ENCODE data around the gene BPTF. TPM values are rescaled to one million over a fixed set of nuclear protein-coding genes. Genes with fewer than 3 reads are reported as not detected.
"Not testable (repeated sequence)": the region's sequence is repeated elsewhere in the genome, so short reads cannot be mapped to it uniquely, and the experiment has no call there.

Gene BPTF
- total RNA-seq, 8 experiments from 2014 or later, result 19.6 to 105 (median 76.4) TPM

DNA sequence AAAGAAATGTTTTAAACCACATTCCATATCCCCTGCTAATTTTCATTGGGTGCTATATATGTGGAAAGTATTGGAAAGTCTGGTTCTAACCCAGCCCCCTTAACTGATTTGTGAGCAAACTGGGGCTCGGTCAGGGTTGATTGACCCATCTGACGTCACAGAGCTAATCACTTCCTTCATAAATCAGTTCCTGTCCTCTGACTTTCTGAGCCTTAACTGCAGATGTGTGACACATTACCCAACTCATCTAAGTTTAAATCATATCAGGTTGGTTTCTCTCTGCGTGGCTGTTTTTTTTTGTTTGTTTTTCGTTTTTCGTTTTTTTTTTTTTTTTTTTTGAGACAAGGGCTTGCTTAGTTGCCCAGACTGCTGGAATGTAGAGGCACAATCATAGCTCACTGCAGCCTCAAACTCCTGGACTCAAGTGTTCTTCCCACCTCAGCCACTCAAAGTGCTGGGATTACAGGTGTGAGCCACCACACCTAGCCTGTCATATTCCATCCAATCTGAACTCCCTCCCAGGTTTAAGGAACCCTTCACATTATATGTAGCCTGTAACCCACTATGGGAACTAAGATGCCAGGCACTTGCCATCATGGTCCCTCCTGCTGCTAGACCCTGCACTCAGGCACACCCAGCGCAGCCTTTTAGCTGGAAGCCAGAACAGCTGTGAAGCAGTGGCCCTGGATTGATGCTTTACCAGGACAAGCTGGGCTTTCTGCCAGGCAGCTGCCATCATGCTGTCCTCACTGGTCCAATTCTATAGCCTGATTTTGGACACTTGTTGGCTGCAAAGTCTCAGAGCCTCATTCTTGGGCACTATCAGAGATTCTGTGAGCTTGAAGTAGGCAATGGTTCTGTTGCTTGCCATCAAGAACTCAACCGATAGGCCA, 6.9 kb upstream of the BPTF start:
- no peak overlapping the region for H3K4me3 ChIP-seq
- in situ Hi-C loops (cut with MboI; ENCODE audit: low pct_unique_long_range_greater_than_20kb in 2 of 9, low sequenced_read_pairs in 9 of 9, unreplicated experiment in 9 of 9), result no loop called here
- H3K4me1 ChIP-seq (replicated peaks in 1 of 2), result no peaks in the 10 kb centered on the region
- WGBS, 10 experiments, result 15 to 93% (median 65%) methylated on average over 3 to 7 of the region's 7 CpGs; no CpG with 5 or more reads in 1 of the 10 experiments
- no peak for ATAC-seq (replicated peaks in 6 of 8)
- H3K27ac ChIP-seq, result no peak overlapping the region

DNA sequence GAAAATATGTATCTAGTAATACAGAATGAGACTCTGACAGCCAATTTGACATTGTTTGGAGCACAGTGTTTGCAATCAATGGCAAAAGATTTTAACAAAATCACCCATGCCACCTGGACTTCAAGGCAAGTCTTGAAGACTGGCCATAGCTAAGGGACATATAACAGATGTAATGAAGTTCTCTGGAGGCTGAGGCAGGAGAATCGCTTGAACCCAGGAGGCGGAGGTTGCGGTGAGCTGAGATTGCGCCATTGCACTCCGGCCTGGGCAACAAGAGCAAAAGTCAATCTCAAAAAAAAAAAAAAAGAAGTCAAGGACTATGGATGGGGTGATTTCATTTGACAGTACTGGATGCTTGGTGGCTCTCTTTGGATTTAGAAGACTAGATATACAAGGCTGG, 5.6 kb upstream of the BPTF start:
- Histone ChIP-seq H3K4me3 (no peak overlapping the region), H3K27ac (no peak overlapping the region), H3K4me1 (replicated peaks in 1 of 2) (no peaks in the 10 kb centered on the region)
- 50 to 100% (median 95%) methylated on average over 2 to 5 of the region's 5 CpGs; no CpG with 5 or more reads in 3 of the 10 experiments for WGBS, 10 experiments
- ATAC-seq (replicated peaks in 6 of 8), result no peak
- in situ Hi-C loops (cut with MboI; ENCODE audit: low pct_unique_long_range_greater_than_20kb in 2 of 9, low sequenced_read_pairs in 9 of 9, unreplicated experiment in 9 of 9), result no loop called here

DNA sequence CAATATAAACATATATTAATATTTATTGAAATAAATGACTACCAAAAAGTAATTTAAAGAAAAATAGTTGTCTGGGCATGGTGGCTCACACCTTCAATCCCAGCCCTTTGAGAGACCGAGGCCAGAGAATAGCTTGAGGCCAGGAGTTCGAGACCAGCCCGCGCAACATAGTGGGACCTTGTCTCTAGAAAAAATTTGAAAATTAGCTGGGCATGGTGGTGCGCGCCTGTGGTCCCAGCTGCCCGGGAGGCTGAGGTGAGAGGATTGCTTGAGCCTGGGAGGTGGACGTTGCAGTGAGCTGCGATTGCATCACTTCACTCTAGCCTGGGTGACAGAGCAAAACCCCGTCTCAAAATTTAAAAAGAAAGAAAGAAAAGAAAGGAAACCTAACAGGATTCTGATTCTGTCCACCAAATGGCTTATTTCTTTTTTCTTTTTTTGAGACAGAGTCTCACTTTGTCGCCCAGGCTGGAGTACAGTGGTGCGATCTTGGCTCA, 3.4 kb upstream of the BPTF start:
- 60 to 100% (median 90%) methylated on average over 1 to 10 of the region's 12 CpGs; no CpG with 5 or more reads in 1 of the 10 experiments for WGBS, 10 experiments
- Histone ChIP-seq H3K4me3 (no peak overlapping the region), H3K27ac (no peak overlapping the region), H3K4me1 (replicated peaks in 1 of 2) (no peaks in the 10 kb centered on the region)
- ATAC-seq (replicated peaks in 6 of 8), result no peak
- in situ Hi-C loops (cut with MboI; ENCODE audit: low pct_unique_long_range_greater_than_20kb in 2 of 9, low sequenced_read_pairs in 9 of 9, unreplicated experiment in 9 of 9), result no loop called here

DNA sequence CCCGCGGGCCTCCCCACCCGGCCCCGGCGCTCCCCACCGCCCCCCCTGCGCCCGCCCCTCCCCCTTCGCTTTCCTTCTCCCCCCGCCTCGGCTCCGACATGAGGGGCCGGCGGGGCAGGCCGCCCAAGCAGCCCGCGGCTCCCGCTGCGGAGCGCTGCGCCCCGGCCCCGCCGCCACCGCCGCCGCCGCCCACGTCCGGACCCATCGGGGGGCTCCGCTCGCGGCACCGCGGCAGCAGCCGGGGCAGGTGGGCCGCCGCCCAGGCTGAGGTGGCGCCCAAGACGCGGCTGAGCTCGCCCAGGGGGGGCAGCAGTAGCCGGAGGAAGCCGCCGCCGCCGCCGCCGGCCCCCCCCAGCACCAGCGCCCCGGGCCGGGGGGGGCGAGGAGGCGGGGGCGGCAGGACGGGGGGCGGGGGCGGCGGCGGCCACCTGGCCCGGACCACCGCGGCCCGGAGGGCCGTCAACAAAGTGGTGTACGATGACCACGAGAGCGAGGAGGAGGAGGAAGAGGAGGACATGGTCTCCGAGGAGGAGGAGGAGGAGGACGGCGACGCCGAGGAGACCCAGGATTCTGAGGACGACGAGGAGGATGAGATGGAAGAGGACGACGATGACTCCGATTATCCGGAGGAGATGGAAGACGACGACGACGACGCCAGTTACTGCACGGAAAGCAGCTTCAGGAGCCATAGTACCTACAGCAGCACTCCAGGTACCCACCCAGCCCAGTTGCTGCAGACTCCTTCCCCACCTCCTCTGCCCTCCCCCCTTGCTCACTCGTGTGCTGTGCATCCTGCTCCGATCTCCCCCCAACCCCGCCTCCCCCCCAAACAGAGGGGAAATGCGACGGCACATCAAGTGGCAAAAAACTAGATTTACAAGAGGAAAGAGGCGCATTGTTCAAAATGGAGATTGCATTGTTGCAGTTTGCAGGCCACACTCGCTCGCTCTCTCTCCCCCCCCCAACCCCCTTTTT, 611 bp downstream of the BPTF start:
- Histone ChIP-seq H3K4me3 (peak overlapping the region; percentile 52 to 99 (median 85)), H3K27ac (peak overlapping the region; percentile 82 to 98), H3K4me1 (replicated peaks in 1 of 2) (peaks cover 16 to 30% of the 10 kb centered on the region in 2 donors)
- in situ Hi-C loops (cut with MboI; ENCODE audit: low pct_unique_long_range_greater_than_20kb in 2 of 9, low sequenced_read_pairs in 9 of 9, unreplicated experiment in 9 of 9), result not testable (repeated sequence)
- ATAC-seq (replicated peaks in 6 of 8), result peak; percentile 48 to 68 (median 56)
- 0% methylated on average over 5 of the region's 94 CpGs; no CpG with 5 or more reads in 9 of the 10 experiments for WGBS, 10 experiments

DNA sequence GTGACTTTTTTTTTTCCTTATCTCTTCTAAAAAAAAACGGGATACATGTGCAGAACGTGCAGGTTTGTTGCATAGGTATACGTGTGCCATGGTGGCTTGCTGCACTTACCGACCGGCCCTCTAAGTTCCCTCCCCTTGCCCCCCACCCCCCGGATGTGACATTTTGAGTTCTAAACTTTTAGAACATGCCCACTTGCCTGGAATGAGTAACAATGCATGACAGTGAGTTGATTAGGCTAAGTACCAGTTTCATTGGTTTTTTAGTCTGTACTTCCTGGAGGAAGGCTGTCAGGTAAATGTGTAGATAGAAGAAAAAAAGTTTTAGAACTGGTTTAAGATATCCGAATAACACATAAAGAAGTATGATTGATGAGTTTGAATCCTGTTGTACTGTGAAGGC, 4.0 kb downstream of the BPTF start:
- WGBS, 10 experiments, result 10 to 67% (median 43%) methylated on average over 1 to 7 of the region's 7 CpGs
- H3K4me1 ChIP-seq (replicated peaks in 1 of 2), result peaks cover 18 to 36% of the 10 kb centered on the region in 2 donors
- in situ Hi-C loops (cut with MboI; ENCODE audit: low pct_unique_long_range_greater_than_20kb in 2 of 9, low sequenced_read_pairs in 9 of 9, unreplicated experiment in 9 of 9), result no loop called here
- H3K4me3 ChIP-seq, result no peak overlapping the region
- H3K27ac ChIP-seq, result no peak overlapping the region
- no peak for ATAC-seq (replicated peaks in 6 of 8)

DNA sequence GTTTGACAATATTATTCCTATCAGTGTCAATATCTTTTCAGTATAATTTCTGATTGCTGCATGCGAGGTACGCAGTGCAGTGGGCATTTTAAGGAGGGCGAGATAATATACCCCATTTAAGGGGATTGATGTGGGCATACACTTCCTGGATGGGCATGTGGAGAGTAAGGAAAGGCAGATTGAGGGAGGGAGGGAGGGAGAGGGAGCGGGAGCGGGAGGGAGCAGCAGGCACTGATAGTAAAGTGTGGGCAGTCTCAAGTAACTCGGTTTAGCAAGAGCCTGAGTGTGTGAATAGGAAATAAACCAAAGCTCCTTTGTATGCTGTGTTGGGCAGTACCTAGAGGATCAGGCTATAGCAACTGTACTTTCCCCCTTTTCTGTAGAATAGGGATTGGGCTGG, 5.1 kb downstream of the BPTF start:
- H3K4me3 ChIP-seq, result no peak overlapping the region
- ATAC-seq (replicated peaks in 6 of 8), result peak in 5 of 8 experiments; percentile 7 to 37 (median 27)
- peaks cover 18 to 36% of the 10 kb centered on the region in 2 donors for H3K4me1 ChIP-seq (replicated peaks in 1 of 2)
- no peak overlapping the region for H3K27ac ChIP-seq
- in situ Hi-C loops (cut with MboI; ENCODE audit: low pct_unique_long_range_greater_than_20kb in 2 of 9, low sequenced_read_pairs in 9 of 9, unreplicated experiment in 9 of 9), result no loop called here
- 68 to 83% (median 76%) methylated on average over 1 to 3 of the region's 6 CpGs; no CpG with 5 or more reads in 6 of the 10 experiments for WGBS, 10 experiments

DNA sequence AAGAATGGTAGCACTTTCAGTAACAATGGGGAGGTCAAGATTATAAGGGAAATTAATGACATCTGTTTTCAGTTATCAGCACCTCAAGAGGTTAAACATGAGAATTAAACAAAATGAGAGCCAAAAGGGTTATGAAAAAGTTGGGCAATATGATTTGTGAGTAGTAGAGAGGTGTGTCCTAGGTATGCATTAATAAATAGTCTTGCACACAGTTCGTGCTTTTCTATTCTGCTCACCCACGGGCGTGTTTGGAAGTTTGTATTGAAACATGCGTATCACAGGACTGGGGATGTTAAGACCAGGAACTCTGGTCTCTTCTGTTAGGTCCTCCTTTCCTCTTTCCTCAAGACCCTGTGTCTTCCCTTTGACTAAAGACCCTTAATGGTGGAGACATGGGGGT, 6.0 kb downstream of the BPTF start:
- H3K4me1 ChIP-seq (replicated peaks in 1 of 2), result peaks cover 18 to 36% of the 10 kb centered on the region in 2 donors
- in situ Hi-C loops (cut with MboI; ENCODE audit: low pct_unique_long_range_greater_than_20kb in 2 of 9, low sequenced_read_pairs in 9 of 9, unreplicated experiment in 9 of 9), result no loop called here
- no peak overlapping the region for H3K4me3 ChIP-seq
- ATAC-seq (replicated peaks in 6 of 8), result peak in 2 of 8 experiments; percentile 13 to 21
- WGBS, 10 experiments, result 43 to 100% (median 90%) methylated on average over 1 to 4 of the region's 4 CpGs; no CpG with 5 or more reads in 5 of the 10 experiments
- H3K27ac ChIP-seq, result no peak overlapping the region

DNA sequence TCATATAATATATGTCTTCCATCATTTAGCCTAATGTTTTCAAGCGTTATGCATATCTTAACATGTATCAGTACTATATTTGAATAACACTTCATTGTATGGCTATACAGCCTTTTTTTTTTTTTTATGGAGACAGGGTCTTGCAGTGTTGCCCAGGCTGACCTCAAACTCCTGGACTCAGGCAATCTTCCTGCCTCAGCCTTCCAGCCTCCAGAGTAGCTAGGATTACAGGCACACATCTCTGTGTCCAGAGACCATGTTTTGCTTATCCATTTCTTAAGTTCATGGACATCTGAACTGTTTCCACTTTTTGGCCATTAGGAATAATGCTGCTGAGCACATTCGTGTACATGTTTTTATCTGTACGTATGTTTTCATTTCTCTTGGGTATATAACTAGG, 7.8 kb downstream of the BPTF start:
- Histone ChIP-seq H3K4me3 (no peak overlapping the region), H3K27ac (no peak overlapping the region), H3K4me1 (replicated peaks in 1 of 2) (peaks cover 15 to 30% of the 10 kb centered on the region in 2 donors)
- in situ Hi-C loops (cut with MboI; ENCODE audit: low pct_unique_long_range_greater_than_20kb in 2 of 9, low sequenced_read_pairs in 9 of 9, unreplicated experiment in 9 of 9), result no loop called here
- 52 to 100% (median 100%) methylated on average over 1 to 3 of the region's 3 CpGs for WGBS, 10 experiments
- no peak for ATAC-seq (replicated peaks in 6 of 8)

DNA sequence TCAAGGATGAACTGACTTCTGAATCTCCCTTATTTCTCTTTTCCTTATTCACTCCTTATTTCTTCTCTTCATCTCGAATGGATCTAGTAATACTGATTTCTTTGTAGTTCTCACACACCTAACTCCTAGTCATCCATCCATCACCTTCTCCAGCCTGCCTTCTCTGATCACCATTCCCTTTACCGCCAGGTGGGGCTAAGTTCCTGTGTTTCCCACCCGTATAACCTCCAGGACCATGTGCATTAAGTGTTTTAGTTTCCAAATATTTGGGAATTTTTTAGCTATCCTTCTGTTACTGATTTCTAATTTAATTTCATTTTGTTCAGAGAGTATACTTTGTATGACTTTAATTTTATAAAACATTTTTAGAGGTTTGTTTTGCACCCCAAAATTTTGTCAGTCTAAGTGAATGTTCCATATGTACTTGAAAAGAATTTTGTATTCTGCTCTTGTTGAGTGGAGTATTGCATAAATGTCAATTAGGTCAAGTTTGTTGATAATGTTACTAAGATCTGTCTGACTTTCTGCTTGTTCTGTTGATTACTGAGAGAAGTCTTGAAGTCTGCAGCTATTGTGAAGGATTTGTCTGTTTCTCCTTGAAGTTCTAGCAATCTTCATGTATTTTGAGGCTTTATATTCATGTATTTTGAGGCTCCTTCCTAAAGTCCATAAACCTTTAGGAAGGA, 8.8 kb downstream of the BPTF start:
- ATAC-seq (replicated peaks in 6 of 8), result no peak
- H3K4me3 ChIP-seq, result no peak overlapping the region
- no peak overlapping the region for H3K27ac ChIP-seq
- 33 to 100% (median 89%) methylated on average over 1 to 3 of the region's 3 CpGs for WGBS, 10 experiments
- peaks cover 11 to 22% of the 10 kb centered on the region in 2 donors for H3K4me1 ChIP-seq (replicated peaks in 1 of 2)
- in situ Hi-C loops (cut with MboI; ENCODE audit: low pct_unique_long_range_greater_than_20kb in 2 of 9, low sequenced_read_pairs in 9 of 9, unreplicated experiment in 9 of 9), result no loop called here

DNA sequence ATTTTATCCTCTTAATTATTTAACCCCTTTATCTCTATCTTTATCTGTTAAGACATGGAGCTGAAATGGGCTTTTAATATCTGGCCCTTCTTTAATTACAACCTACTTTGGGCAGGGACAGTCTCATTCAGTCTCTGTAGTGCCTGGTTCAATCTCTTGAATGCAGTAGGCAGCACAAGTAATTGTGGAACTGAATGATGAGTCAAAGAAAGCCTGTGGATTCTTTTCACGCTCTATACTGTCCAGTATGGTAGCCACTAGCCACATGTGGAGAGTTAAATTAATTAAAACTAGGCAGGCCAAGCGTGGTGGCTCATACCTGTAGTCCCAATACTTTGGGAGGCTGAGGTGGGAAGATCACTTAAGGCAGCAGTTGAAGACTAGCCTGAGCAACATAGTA, 9.3 kb downstream of the BPTF start:
- Histone ChIP-seq H3K4me1 (replicated peaks in 1 of 2) (peaks cover 11 to 18% of the 10 kb centered on the region in 2 donors), H3K27ac (no peak overlapping the region), H3K4me3 (no peak overlapping the region)
- no peak for ATAC-seq (replicated peaks in 6 of 8)
- WGBS, 10 experiments, result 88 to 100% (median 100%) methylated on average over 1 to 2 of the region's 2 CpGs; no CpG with 5 or more reads in 2 of the 10 experiments
- in situ Hi-C loops (cut with MboI; ENCODE audit: low pct_unique_long_range_greater_than_20kb in 2 of 9, low sequenced_read_pairs in 9 of 9, unreplicated experiment in 9 of 9), result no loop called here

DNA sequence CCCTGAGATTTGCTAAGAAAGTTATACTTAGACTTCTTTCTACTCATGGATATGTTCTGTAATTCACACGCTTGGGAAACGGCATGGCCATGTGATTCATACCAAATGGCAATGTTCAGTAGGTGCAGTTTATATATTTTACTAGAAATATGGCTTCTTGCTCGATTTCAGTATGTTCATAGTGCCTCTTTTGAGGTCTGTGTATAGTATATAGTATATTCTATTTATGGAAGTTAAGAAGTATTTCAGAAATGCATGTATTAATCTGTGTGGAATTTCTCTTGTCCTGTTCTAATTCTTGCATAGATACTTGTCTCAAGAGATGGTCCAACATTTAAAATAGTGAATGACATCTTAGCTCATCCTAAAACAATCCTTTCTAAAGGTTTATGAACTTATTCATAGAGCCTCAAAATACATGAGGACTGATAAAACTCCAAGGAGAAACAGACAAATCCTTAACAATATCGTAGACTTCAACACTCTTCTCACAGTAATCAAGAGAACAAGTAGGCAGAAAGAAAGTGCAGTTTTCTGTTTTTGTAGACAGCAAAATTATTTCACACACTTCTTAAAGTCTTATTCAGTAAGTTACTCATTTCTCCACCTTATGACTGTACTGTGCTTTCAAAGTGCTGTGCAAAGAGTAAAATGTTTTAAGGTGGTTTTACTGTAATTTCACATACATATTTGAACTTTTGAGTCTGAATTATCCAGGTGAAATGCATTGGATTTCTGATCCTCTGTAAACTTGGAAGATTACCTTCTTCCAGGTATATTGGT, 11.1 kb downstream of the BPTF start:
- Histone ChIP-seq H3K27ac (no peak overlapping the region), H3K4me3 (no peak overlapping the region), H3K4me1 (replicated peaks in 1 of 2) (peaks cover 0 to 3% of the 10 kb centered on the region in 2 donors)
- ATAC-seq (replicated peaks in 6 of 8), result peak in 1 of 8 experiments; percentile 41
- in situ Hi-C loops (cut with MboI; ENCODE audit: low pct_unique_long_range_greater_than_20kb in 2 of 9, low sequenced_read_pairs in 9 of 9, unreplicated experiment in 9 of 9), result no loop called here
- 0 to 100% (median 73%) methylated on average over 1 to 4 of the region's 4 CpGs; no CpG with 5 or more reads in 1 of the 10 experiments for WGBS, 10 experiments

DNA sequence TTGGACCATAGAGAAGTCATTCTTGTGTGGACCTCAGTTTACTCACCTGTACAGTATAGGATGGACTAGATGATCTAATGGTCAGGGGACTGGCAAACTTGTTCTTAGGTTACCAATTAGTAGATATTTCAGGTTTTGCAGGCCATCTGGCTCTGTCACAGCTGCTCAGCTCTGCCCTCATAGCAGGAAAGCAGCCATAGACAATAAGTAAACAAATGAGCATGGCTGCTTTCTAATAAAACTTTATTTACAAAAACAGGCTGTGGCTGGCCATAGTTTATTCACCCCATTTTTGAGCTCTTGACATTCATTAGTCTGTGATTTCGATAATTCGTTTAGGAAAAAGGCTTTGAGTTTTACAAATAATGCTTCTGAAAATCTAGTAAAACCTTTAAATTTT, 12.7 kb downstream of the BPTF start:
- WGBS, 10 experiments, result 77 to 100% (median 96%) methylated on average over 1 to 2 of the region's 2 CpGs
- H3K4me1 ChIP-seq (replicated peaks in 1 of 2), result no peaks in the 10 kb centered on the region
- ATAC-seq (replicated peaks in 6 of 8), result no peak
- H3K4me3 ChIP-seq, result no peak overlapping the region
- in situ Hi-C loops (cut with MboI; ENCODE audit: low pct_unique_long_range_greater_than_20kb in 2 of 9, low sequenced_read_pairs in 9 of 9, unreplicated experiment in 9 of 9), result no loop called here
- H3K27ac ChIP-seq, result no peak overlapping the region

Data from motor neuron (in vitro differentiated cells).